Activated CD4-positive, alpha-beta T cell treated with anti-CD3 and anti-CD28 coated beads, Interleukin-2, amount 10 ng/mL, durations not matched to agents 24 days and 14 days (primary cell): ENCODE results near the gene PSG11. TPM values are rescaled to one million over a fixed set of nuclear protein-coding genes. Genes with fewer than 3 reads are reported as not detected.

Experiments used
- total RNA-seq: library from RNA; stranded (reverse); gene quantifications from 2 replicates; pipeline ENCODE4 v1.2.3, GENCODE V29; 2022

The PSG11 gene
- total RNA-seq, 1 donor from 2014 or later, result not detected

Other genes starting within 250 kb of the PSG11 start
- not detected in 2 replicates for gene PSG1, start 146.8 kb downstream of the PSG11 start, total RNA-seq
- gene PSG6, start 108.6 kb downstream of the PSG11 start, total RNA-seq, result not detected in 2 replicates
- gene PSG7, start 89.3 kb downstream of the PSG11 start, total RNA-seq, result not detected in 2 replicates
- gene PSG2, start 56.2 kb upstream of the PSG11 start, total RNA-seq, result not detected in 2 replicates
- gene PSG5, start 160.1 kb upstream of the PSG11 start, total RNA-seq, result not detected in 2 replicates
- not detected in 2 replicates for gene PSG4, start 179.2 kb upstream of the PSG11 start, total RNA-seq
- not detected in 2 replicates for gene PSG9, start 243.1 kb upstream of the PSG11 start, total RNA-seq